Ovary (tissue), 9 donors: ENCODE measurements around the gene HDGF. TPM values are rescaled to one million over a fixed set of nuclear protein-coding genes. Genes with fewer than 3 reads are reported as not detected.

ENCODE experiments used
- DNase-seq, 5 donors: peaks; one replicate each; pipeline ENCODE4 v3.0.0-alpha.2; 2019 to 2020
- H3K27ac ChIP-seq, 2 donors: fragments of 200-600 bp; one replicate each; pipeline versions ENCODE4 v1.5.1 to v1.8.0; 2019 to 2022
- H3K27me3 ChIP-seq: fragments of 200-600 bp; one replicate; pipeline ENCODE4 v1.8.0; 2022
- H3K36me3 ChIP-seq: fragments of 200-600 bp; sonication (generic); one replicate; pipeline ENCODE4 v1.5.1; 2019
- H3K4me1 ChIP-seq: one replicate; pipeline ENCODE4 v1.8.1; 2013; ENCODE audit warnings: mild to moderate bottlenecking, moderate library complexity; ENCODE audit not compliant: insufficient read depth
- H3K4me3 ChIP-seq: fragments of 200-600 bp; sonication (generic); one replicate; pipeline ENCODE4 v1.5.1; 2017
- H3K9me3 ChIP-seq, 2 donors: fragments of 200-600 bp in 1 of 2; sonication (generic) in 1 of 2; one replicate each; pipeline versions ENCODE4 v1.5.1 to v1.8.1; 2013 to 2019; ENCODE audit warnings: mild to moderate bottlenecking in 1 of 2, moderate library complexity in 1 of 2
- EP300 ChIP-seq: sonication (generic); formaldehyde crosslinking; IDR thresholded peaks from one replicate; pipeline ENCODE4 v1.6.1; 2017; ENCODE audit warnings: antibody characterized with exemption
- POLR2A ChIP-seq: fragments of 450-650 bp; IDR thresholded peaks from one replicate; pipeline ENCODE4 v1.6.1; 2017; ENCODE audit warnings: antibody characterized with exemption, mild to moderate bottlenecking, moderate library complexity
- WGBS, 3 donors: extraction: QIAGEN DNeasy Blood & Tissue Kit in 1 of 3; methylation state at CpG; one replicate each; pipeline versions ENCODE4 v1.1.5 to v1.1.7; 2013 to 2017; 5-methylcytosine and 5-hydroxymethylcytosine counted together
- intact Hi-C, 4 donors: fragments of 100-400 bp; cut with DNase I; formaldehyde crosslinking; loops; one replicate each; pipeline versions ENCODE4 v1.11.0 to v1.15.1; 2022 to 2023
- polyA plus RNA-seq, 2 donors: library from polyadenylated mRNA; stranded (reverse); fragments of 200-250 nt in 1 of 2; fragments of 350-450 nt in 1 of 2; fragmentation: Illumina TruSeq in 1 of 2; extraction: RNeasy Lipid Tissue Mini Kit (QIAGEN cat#74804) in 1 of 2; gene quantifications; one replicate each; pipeline ENCODE4 v1.2.3, GENCODE V29; 2013 to 2014
- total RNA-seq, 7 donors: library from RNA; depleted of rRNA in 2 of 7; stranded (reverse); fragments of >200 nt in 2 of 7; fragmentation: NEBNext Ultra II Directional in 3 of 7; extraction: Animal tissue kit (Norgen Biotek cat#: 25700) in 3 of 7; gene quantifications; one replicate each; pipeline versions ENCODE4 v1.1.0 to v1.2.4, GENCODE V29; 2016 to 2023
- TF ChIP-seq, protein P1 (sequence below), 3 donors: fragments of 450-650 bp in 2 of 3; fragments of 200-600 bp in 1 of 3; IDR thresholded peaks; one replicate each; pipeline versions ENCODE4 v1.5.1 to v1.8.0; 2016 to 2022; ENCODE audit warnings: antibody characterized with exemption in 3 of 3, mild to moderate bottlenecking in 1 of 3
- donor health status: DM: no; HTN: no; CAD: no; lungs with moderate emphysema.
- donor health status: DM: no; HTN: no; CAD: no.
- donor health status: Bipolar disorder and iron deficiency.
- donor health status: DM: yes; HTN: yes; CAD: no.
- donor health status: DM: no; HTN: no; CAD: no.
- donor health status: DM: yes; HTN: yes; CAD: no.

HDGF gene
- total and polyA plus RNA-seq, 9 donors: 81.1 to 184 (median 146) TPM

GRCh38 chr1:156742017-156742416 is 9.5 kb downstream of the HDGF start:
- no peak for DNase-seq
- intact Hi-C loops: no loop called here
- H3K4me1 ChIP-seq: peaks cover 8% of the 10 kb centered on the region
- H3K27ac ChIP-seq: no peak overlapping the region
- no peaks in the 10 kb centered on the region for H3K27me3 ChIP-seq
- TF ChIP-seq POLR2A: no peak
- TF ChIP-seq, protein P1, sequence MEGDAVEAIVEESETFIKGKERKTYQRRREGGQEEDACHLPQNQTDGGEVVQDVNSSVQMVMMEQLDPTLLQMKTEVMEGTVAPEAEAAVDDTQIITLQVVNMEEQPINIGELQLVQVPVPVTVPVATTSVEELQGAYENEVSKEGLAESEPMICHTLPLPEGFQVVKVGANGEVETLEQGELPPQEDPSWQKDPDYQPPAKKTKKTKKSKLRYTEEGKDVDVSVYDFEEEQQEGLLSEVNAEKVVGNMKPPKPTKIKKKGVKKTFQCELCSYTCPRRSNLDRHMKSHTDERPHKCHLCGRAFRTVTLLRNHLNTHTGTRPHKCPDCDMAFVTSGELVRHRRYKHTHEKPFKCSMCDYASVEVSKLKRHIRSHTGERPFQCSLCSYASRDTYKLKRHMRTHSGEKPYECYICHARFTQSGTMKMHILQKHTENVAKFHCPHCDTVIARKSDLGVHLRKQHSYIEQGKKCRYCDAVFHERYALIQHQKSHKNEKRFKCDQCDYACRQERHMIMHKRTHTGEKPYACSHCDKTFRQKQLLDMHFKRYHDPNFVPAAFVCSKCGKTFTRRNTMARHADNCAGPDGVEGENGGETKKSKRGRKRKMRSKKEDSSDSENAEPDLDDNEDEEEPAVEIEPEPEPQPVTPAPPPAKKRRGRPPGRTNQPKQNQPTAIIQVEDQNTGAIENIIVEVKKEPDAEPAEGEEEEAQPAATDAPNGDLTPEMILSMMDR (IDR thresholded peaks at IDR 0.05): no peak
- no peak for TF ChIP-seq EP300
- H3K4me3 ChIP-seq: no peak overlapping the region
- no peaks in the 10 kb centered on the region for H3K9me3 ChIP-seq
- WGBS, 3 donors: 70 to 89% (median 76%) methylated on average over 3 of the region's 3 CpGs
- H3K36me3 ChIP-seq: no peaks in the 10 kb centered on the region

DNA sequence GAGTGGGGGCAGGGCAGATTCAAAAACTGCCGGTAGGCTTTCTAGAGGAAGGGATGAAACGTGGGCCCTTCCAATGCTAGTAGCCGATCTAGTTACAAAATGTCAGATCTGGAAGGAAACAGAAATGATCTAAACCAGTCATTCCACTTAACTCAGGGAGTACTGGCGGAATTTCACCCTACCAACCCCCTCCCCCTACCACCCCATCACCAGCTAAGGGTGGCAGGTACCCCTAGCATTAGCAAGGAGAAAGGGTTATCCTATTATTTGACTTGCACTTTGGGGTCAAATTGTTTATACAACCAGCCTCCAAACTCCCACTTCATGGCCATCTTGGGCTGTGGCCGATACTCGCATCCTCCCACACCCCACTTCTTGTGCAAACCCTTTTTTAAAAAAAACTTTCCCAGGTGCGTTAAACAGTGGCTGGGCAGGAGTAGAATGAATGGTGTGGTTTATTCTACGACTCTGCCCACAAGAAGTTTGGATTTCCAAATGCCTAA is 9.9 kb downstream of the HDGF start:
- Histone ChIP-seq H3K4me3 (peak overlapping the region; percentile 25), H3K36me3 (no peaks in the 10 kb centered on the region), H3K27me3 (no peaks in the 10 kb centered on the region), H3K27ac (peak overlapping the region; percentile 13 to 83), H3K4me1 (peaks cover 8% of the 10 kb centered on the region), H3K9me3 (no peaks in the 10 kb centered on the region)
- WGBS, 3 donors: 42 to 49% (median 47%) methylated on average over 8 of the region's 8 CpGs
- DNase-seq: no peak
- no peak for TF ChIP-seq POLR2A
- TF ChIP-seq EP300: no peak
- TF ChIP-seq, protein P1 (IDR thresholded peaks at IDR 0.05): no peak
- intact Hi-C loops: loop anchor here in 2 of 4 donors (1.0 to 2.0 kb wide), 2 partner anchors 13 to 25 kb away; partner anchors contain the start of genes ISG20L2 (in 1 of the 2), METTL25B (in 1 of the 2) and PRCC (in 1 of the 2)

DNA sequence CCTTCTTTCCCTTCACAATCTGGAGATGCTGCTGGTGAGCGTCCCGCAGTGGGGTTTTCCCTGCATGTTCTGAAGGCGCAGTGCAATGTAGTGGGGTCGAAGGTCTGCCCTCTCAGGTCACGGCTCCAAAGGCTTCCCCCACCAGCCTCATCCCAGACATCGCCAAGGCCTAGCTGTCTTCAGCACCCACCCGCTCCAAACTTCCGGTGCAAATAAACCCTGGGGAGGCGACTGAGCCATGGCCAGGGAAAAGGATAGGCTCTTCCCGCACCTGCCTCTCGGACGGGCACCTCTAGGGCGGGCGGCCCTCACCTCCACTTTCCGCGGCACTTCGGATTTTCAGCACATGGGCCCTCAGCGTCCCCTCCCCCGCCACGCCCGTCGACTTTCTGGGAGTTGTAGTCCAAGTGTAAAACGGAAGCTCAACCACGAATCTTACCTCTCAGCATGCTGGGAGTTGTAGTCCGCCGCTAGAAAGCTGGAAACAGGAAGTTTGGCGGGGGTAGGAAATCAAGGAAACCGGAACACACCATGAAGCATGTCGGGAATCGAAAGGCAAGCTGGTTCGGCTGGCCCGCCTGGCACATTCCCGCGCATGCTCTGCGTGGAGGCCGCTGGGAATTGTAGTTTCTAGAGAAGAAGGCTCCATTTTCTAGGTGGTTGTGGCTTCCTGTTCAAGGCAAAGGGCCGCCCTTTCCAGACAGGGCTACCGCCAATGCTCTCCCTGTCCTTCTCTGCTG is 10.6 kb downstream of the HDGF start, which contains the start of gene MRPL24:
MRPL24 (minus strand) TSS at position 348 of the 740 bp plus-strand sequence. CDS start 2,384 bp downstream, outside the sequence.
- H3K4me3 ChIP-seq: peak within 1 kb of the TSS; percentile 74
- peak within 1 kb of the TSS; percentile 13 to 83 for H3K27ac ChIP-seq
- WGBS, 3 donors: 0 to 1% (median 0%) methylated on average over 38 of the region's 38 CpGs
- no peaks in the 10 kb centered on the region for H3K9me3 ChIP-seq
- peak; percentile 96 to 98 (median 97) for DNase-seq
- H3K36me3 ChIP-seq: no peaks in the 10 kb centered on the region
- peaks cover 4% of the 10 kb centered on the region for H3K4me1 ChIP-seq
- TF ChIP-seq, protein P1 (IDR thresholded peaks at IDR 0.05): no peak
- peak; percentile 39 for TF ChIP-seq EP300
- peak; percentile 35 for TF ChIP-seq POLR2A
- no peaks in the 10 kb centered on the region for H3K27me3 ChIP-seq
- intact Hi-C loops: loop anchor here in 2 of 4 donors (1.0 to 2.0 kb wide), 2 partner anchors 13 to 26 kb away; partner anchors contain the start of genes ISG20L2 (in 1 of the 2), METTL25B (in 1 of the 2) and PRCC (in 1 of the 2)

- H3K36me3 ChIP-seq: no peaks in the 10 kb centered on the region
- 6 to 9% (median 7%) methylated on average over 7 of the region's 7 CpGs for WGBS, 3 donors
- peaks cover 4% of the 10 kb centered on the region for H3K4me1 ChIP-seq
- no peak for DNase-seq
- no peaks in the 10 kb centered on the region for H3K27me3 ChIP-seq
- intact Hi-C loops: loop anchor here in 1 of 4 donors (2.0 kb wide), 1 partner anchor 27 kb away; the partner anchor contains the start of gene PRCC
- peak overlapping the region in 1 of 2 donors; percentile 23 for H3K27ac ChIP-seq
- H3K9me3 ChIP-seq: no peaks in the 10 kb centered on the region
- no peak for TF ChIP-seq EP300
- TF ChIP-seq, protein P1 (IDR thresholded peaks at IDR 0.05): no peak
- no peak for TF ChIP-seq POLR2A
- H3K4me3 ChIP-seq: peak overlapping the region; percentile 74
Observed at GRCh38 chr1:156740237-156740740, 11.2 kb downstream of the HDGF start.
